K562 (cell line): ENCODE data around the gene CRTC3. TPM values are rescaled to one million over a fixed set of nuclear protein-coding genes. Genes with fewer than 3 reads are reported as not detected.

Source experiments
- CTBP1 ChIP-seq: fragments of 450-650 bp; IDR thresholded peaks from 2 replicates; pipeline ENCODE4 v1.6.1; 2016; ENCODE audit warnings: borderline replicate concordance
- ETV1 ChIP-seq: fragments of 450-650 bp; conservative IDR thresholded peaks from 2 replicates; pipeline ENCODE4 v1.6.1; 2016; ENCODE audit warnings: missing genetic modification characterization, control low read depth, low read depth, missing compliant biosample characterization
- HDAC1 ChIP-seq, 2 experiments: fragments of 450-650 bp; IDR thresholded peaks; 2 replicates each; pipeline ENCODE4 v1.6.1; 2016 to 2017; ENCODE audit warnings: inconsistent platforms in 1 of 2, mild to moderate bottlenecking in 1 of 2, moderate library complexity in 1 of 2
- KLF1 ChIP-seq: fragments of 450-650 bp; IDR thresholded peaks from 2 replicates; pipeline ENCODE4 v1.6.1; 2016; ENCODE audit warnings: missing genetic modification characterization, missing compliant biosample characterization
- MAZ ChIP-seq, 2 experiments: fragments of 450-650 bp in 1 of 2; sonication (generic) in 1 of 2; formaldehyde crosslinking; IDR thresholded peaks in 1 of 2; conservative IDR thresholded peaks in 1 of 2; 2 replicates each; pipeline versions ENCODE4 v1.4.0 to v1.5.0; 2020; ENCODE audit warnings: mild to moderate bottlenecking in 1 of 2, missing genetic modification reagents in 1 of 2
- ZFP36 ChIP-seq: fragments of 150-350 bp; IDR thresholded peaks from 2 replicates; pipeline ENCODE4 v1.6.1; 2018; ENCODE audit warnings: low read length, low read depth; ENCODE audit not compliant: partially characterized antibody
- ZNF717 ChIP-seq: fragments of 250-450 bp; sonication (Bioruptor Pico); IDR thresholded peaks from 2 replicates; pipeline ENCODE4 v1.5.0; 2021
- ZNF766 ChIP-seq: fragments of 200-800 bp; sonication (Bioruptor generic); conservative IDR thresholded peaks from 2 replicates; pipeline ENCODE4 v1.6.1; 2016; ENCODE audit warnings: missing genetic modification characterization, missing compliant biosample characterization
- polyA plus RNA-seq, 8 experiments: library from polyadenylated mRNA; depleted of rRNA in 4 of 8; stranded (reverse) in 5 of 8; unstranded in 3 of 8; fragments of >200 nt; fragmentation: Nextera tagmentation in 2 of 8; fragmentation: Illumina TruSeq in 1 of 8; extraction: Ambion mirVana in 2 of 8; extraction: Trizol in 1 of 8; gene quantifications; 2 replicates each; pipeline versions ENCODE4 v1.2.1 to v1.2.3, GENCODE V29; 2011 to 2014; ENCODE audit warnings: inconsistent platforms in 1 of 8, missing spikeins in 1 of 8
- total RNA-seq, 7 experiments: library from RNA; depleted of rRNA in 6 of 7; stranded (reverse); fragments of >200 nt in 6 of 7; fragmentation: Illumina TruSeq in 2 of 7; extraction: Trizol in 2 of 7; gene quantifications; 2 replicates each; pipeline versions ENCODE4 v1.2.1 to v1.2.3, GENCODE V29; 2011 to 2021; ENCODE audit warnings: low replicate concordance in 1 of 7
- TF ChIP-seq, protein P1 (sequence below), 2 experiments: fragments of 450-650 bp; formaldehyde crosslinking in 1 of 2; IDR thresholded peaks; 2 replicates each; pipeline versions ENCODE4 v1.4.0 to v1.6.1; 2014 to 2020; ENCODE audit warnings: mild to moderate bottlenecking in 2 of 2, borderline replicate concordance in 1 of 2, low read depth in 1 of 2
- TF ChIP-seq, protein P2 (sequence below), 2 experiments: IDR thresholded peaks; 2 replicates each; pipeline ENCODE4 v1.6.1; 2012; ENCODE audit warnings: improper control_type of control experiment in 2 of 2, low read depth in 2 of 2, low read length in 2 of 2, borderline replicate concordance in 1 of 2
- TF ChIP-seq, protein P3 (sequence below): sonication (generic); formaldehyde crosslinking; IDR thresholded peaks from 2 replicates; pipeline ENCODE4 v1.8.0; 2022; ENCODE audit warnings: mild to moderate bottlenecking, missing genetic modification reagents

Gene CRTC3
- total and polyA plus RNA-seq, 9 of the 15 experiments (the other 6 are each of a cell fraction or from before 2014, with no cell fraction given), result 1.2 to 19.0 (median 11.6) TPM

DNA sequence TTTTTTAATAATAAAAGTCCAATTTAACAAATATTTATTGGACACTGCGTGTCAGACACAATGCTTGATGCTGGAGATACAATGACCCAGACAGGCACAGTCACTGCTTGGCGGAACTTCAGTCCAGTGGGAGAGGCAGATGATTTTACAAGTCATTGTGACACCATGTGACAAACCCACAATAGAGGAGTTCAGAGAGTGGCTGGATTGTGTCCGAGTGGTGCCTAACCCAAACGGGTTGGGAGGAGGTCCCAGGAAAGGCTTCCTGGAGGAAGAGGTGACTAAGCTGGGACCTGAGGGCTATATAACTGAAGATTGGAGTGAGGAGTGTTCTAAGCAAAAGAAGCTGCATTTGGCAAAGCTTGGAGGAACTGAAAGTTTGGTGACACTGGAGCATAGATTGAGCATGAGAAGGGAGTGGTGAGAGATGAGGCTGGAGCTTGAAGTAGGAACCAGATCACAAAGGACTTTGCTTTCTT lies 41.4 kb downstream of the CRTC3 start (continued):
- TF ChIP-seq, protein P1, sequence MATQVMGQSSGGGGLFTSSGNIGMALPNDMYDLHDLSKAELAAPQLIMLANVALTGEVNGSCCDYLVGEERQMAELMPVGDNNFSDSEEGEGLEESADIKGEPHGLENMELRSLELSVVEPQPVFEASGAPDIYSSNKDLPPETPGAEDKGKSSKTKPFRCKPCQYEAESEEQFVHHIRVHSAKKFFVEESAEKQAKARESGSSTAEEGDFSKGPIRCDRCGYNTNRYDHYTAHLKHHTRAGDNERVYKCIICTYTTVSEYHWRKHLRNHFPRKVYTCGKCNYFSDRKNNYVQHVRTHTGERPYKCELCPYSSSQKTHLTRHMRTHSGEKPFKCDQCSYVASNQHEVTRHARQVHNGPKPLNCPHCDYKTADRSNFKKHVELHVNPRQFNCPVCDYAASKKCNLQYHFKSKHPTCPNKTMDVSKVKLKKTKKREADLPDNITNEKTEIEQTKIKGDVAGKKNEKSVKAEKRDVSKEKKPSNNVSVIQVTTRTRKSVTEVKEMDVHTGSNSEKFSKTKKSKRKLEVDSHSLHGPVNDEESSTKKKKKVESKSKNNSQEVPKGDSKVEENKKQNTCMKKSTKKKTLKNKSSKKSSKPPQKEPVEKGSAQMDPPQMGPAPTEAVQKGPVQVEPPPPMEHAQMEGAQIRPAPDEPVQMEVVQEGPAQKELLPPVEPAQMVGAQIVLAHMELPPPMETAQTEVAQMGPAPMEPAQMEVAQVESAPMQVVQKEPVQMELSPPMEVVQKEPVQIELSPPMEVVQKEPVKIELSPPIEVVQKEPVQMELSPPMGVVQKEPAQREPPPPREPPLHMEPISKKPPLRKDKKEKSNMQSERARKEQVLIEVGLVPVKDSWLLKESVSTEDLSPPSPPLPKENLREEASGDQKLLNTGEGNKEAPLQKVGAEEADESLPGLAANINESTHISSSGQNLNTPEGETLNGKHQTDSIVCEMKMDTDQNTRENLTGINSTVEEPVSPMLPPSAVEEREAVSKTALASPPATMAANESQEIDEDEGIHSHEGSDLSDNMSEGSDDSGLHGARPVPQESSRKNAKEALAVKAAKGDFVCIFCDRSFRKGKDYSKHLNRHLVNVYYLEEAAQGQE (IDR thresholded peaks at IDR 0.05; ENCODE audit: borderline replicate concordance), result peak; percentile 34; the same call in 1 of the 2 replicates
- TF ChIP-seq, protein P1 (CRISPR knock-in tag; IDR thresholded peaks at IDR 0.05; ENCODE audit: low read depth), result no peak
- TF ChIP-seq ZNF766 (CRISPR knock-in tag) (peak; percentile 56; the same call in 1 of the 2 replicates), CTBP1 (peak; percentile 74; the same call in 1 of the 2 replicates), ZNF717 (CRISPR knock-in tag) (no peak), ZFP36 (peak; percentile 96), ETV1 (tag) (0 out of 2 replicates have a peak, but pooled peaks have one; percentile 12), HDAC1 (IDR thresholded peaks at IDR 0.05) (peak in 1 of 2 experiments; percentile 71; a peak in 2 of 4 replicates), MAZ (CRISPR knock-in tag; conservative IDR thresholded peaks at IDR 0.05 in 1 of 2, IDR thresholded peaks at IDR 0.05 in 1 of 2) (peak in 1 of 2 experiments; percentile 47; a peak in 2 of 4 replicates), KLF1 (tag) (no peak)
- TF ChIP-seq, protein P2, sequence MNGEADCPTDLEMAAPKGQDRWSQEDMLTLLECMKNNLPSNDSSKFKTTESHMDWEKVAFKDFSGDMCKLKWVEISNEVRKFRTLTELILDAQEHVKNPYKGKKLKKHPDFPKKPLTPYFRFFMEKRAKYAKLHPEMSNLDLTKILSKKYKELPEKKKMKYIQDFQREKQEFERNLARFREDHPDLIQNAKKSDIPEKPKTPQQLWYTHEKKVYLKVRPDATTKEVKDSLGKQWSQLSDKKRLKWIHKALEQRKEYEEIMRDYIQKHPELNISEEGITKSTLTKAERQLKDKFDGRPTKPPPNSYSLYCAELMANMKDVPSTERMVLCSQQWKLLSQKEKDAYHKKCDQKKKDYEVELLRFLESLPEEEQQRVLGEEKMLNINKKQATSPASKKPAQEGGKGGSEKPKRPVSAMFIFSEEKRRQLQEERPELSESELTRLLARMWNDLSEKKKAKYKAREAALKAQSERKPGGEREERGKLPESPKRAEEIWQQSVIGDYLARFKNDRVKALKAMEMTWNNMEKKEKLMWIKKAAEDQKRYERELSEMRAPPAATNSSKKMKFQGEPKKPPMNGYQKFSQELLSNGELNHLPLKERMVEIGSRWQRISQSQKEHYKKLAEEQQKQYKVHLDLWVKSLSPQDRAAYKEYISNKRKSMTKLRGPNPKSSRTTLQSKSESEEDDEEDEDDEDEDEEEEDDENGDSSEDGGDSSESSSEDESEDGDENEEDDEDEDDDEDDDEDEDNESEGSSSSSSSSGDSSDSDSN (IDR thresholded peaks at IDR 0.05; ENCODE audit: borderline replicate concordance in 1 of 2, low read depth in 2 of 2, low read length in 2 of 2), result peak; percentile 46 to 51; a peak in 1 of 4 replicates
- TF ChIP-seq, protein P3, sequence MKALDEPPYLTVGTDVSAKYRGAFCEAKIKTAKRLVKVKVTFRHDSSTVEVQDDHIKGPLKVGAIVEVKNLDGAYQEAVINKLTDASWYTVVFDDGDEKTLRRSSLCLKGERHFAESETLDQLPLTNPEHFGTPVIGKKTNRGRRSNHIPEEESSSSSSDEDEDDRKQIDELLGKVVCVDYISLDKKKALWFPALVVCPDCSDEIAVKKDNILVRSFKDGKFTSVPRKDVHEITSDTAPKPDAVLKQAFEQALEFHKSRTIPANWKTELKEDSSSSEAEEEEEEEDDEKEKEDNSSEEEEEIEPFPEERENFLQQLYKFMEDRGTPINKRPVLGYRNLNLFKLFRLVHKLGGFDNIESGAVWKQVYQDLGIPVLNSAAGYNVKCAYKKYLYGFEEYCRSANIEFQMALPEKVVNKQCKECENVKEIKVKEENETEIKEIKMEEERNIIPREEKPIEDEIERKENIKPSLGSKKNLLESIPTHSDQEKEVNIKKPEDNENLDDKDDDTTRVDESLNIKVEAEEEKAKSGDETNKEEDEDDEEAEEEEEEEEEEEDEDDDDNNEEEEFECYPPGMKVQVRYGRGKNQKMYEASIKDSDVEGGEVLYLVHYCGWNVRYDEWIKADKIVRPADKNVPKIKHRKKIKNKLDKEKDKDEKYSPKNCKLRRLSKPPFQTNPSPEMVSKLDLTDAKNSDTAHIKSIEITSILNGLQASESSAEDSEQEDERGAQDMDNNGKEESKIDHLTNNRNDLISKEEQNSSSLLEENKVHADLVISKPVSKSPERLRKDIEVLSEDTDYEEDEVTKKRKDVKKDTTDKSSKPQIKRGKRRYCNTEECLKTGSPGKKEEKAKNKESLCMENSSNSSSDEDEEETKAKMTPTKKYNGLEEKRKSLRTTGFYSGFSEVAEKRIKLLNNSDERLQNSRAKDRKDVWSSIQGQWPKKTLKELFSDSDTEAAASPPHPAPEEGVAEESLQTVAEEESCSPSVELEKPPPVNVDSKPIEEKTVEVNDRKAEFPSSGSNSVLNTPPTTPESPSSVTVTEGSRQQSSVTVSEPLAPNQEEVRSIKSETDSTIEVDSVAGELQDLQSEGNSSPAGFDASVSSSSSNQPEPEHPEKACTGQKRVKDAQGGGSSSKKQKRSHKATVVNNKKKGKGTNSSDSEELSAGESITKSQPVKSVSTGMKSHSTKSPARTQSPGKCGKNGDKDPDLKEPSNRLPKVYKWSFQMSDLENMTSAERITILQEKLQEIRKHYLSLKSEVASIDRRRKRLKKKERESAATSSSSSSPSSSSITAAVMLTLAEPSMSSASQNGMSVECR (CRISPR knock-in tag), result no peak
